Measurements from ENCODE around the gene CBS.
"Not testable (repeated sequence)": the region's sequence is repeated elsewhere in the genome, so short reads cannot be mapped to it uniquely, and the experiment has no call there.

Gene CBS

DNA sequence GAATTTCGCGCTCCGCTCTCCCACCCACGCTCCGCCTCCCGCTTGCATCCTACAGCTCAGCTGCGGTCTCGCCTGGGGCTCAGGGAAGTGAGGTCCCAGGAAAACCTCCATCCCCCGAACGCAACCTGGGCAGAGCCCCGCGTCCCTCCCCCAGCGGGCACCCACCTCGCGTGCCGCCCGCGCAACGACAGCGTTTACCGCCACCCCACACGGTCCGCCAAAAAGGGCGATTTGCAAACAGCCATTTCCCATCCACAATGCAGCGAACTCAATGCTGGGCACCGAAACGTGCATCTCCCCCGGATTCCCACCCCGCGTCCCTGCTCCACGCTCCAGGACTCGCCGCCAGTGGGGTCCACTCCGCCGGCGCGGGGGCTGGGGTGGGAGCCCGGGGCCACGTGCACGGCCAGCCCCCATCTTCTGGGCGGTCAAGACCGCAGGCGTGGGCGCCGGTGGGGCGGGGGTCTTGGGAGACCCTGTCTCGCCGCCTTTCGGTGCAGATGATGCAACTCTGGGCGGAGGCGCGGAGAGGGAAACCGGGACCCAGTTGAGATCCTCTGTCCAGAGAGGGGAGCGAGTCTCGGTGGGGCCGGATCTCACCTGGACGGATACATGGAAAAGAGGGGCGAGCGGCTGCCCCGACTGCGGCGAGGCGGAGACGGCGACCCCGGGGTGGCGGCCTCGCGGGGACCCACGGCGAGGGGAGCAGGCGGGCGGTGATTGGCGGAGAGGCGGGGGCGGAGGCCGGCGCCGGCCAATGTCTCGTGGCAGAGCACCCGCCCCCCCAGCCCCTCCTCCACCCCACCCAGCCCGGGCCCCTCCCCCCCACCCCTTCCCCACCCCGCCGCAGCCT, at the start of gene CBS:
CBS (minus strand) TSS at position 666 of the 853 bp plus-strand sequence. CDS start 3,642 bp downstream, outside the sequence.
- in situ Hi-C loops (cut with HindIII; ENCODE audit: low sequenced_read_pairs); H3K4me3 ChIP-seq (ENCODE audit: low read depth, low read length); DNase-seq (ENCODE audit: low read depth, low spot score): not testable (repeated sequence)

- in situ Hi-C loops (cut with HindIII; ENCODE audit: low sequenced_read_pairs); DNase-seq (ENCODE audit: low read depth, low spot score); H3K4me3 ChIP-seq (ENCODE audit: low read depth, low read length): not testable (repeated sequence)
Observed at GRCh38 chr21:43115956-43116355, 40.3 kb upstream of the CBS start.

GRCh38 chr21:43114483-43114882, 38.8 kb upstream of the CBS start:
- H3K4me3 ChIP-seq (ENCODE audit: low read depth, low read length); DNase-seq (ENCODE audit: low read depth, low spot score); in situ Hi-C loops (cut with HindIII; ENCODE audit: low sequenced_read_pairs): not testable (repeated sequence)

DNA sequence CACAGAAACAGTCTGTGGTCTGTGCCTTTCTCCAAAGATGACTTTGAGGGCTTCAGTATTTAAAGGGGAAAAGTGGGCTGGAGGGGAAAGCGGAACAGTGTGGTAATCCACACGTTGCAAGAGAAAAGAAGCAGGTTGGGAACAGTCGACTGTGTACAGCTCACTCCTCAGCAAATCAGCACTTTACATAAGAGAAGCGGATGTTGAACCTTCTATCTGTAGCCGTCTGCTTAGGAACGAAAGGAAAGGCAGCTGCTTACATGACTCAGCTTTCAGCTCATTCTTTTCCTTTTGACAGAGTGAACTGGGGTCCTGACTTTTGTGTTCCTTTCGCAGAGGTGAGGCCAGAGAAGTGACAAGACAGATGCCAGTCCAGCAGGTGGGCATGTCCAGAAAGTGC, 33.4 kb upstream of the CBS start:
- DNase-seq (ENCODE audit: low read depth, low spot score); in situ Hi-C loops (cut with HindIII; ENCODE audit: low sequenced_read_pairs); H3K4me3 ChIP-seq (ENCODE audit: low read depth, low read length): not testable (repeated sequence)

DNA sequence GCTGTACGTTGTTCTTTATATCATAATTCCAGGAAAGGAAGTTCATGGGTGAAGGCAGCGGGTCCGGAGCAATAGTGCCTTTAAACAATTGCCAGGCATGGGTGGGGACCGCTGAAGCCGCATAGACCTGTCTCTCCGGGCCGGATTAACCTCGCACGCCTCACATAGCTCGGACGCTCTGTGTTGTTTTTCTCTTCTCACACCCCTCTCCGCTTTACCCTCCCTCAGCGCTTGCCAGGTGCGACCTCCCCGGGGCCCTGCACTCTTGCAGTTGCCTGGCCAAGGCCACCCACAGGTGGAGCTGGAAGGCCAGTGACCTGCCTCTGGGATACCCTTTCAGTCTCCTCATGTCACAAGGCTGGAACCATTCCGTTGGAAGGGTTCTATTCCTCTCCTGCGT, 32.5 kb upstream of the CBS start:
- DNase-seq (ENCODE audit: low read depth, low spot score); H3K4me3 ChIP-seq (ENCODE audit: low read depth, low read length); in situ Hi-C loops (cut with HindIII; ENCODE audit: low sequenced_read_pairs): not testable (repeated sequence)

DNA sequence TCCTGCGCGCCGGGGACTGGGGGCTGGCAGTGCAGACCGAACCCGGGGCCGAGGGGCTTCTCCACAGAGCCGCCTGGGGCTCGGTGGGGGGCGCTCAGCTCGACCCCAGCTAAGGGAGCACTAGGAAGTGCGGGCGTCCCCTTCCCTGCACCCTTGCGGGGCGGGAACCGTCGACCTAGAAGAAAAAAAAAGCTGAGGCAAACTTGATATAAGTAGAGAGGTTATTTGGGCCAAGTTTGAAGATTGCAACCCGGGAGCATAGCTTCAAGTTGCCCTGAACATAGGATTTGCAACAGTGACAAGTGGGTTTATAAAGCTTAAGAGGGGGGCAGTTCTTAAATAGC, 32.1 kb upstream of the CBS start:
- DNase-seq (ENCODE audit: low read depth, low spot score); in situ Hi-C loops (cut with HindIII; ENCODE audit: low sequenced_read_pairs); H3K4me3 ChIP-seq (ENCODE audit: low read depth, low read length): not testable (repeated sequence)

DNA sequence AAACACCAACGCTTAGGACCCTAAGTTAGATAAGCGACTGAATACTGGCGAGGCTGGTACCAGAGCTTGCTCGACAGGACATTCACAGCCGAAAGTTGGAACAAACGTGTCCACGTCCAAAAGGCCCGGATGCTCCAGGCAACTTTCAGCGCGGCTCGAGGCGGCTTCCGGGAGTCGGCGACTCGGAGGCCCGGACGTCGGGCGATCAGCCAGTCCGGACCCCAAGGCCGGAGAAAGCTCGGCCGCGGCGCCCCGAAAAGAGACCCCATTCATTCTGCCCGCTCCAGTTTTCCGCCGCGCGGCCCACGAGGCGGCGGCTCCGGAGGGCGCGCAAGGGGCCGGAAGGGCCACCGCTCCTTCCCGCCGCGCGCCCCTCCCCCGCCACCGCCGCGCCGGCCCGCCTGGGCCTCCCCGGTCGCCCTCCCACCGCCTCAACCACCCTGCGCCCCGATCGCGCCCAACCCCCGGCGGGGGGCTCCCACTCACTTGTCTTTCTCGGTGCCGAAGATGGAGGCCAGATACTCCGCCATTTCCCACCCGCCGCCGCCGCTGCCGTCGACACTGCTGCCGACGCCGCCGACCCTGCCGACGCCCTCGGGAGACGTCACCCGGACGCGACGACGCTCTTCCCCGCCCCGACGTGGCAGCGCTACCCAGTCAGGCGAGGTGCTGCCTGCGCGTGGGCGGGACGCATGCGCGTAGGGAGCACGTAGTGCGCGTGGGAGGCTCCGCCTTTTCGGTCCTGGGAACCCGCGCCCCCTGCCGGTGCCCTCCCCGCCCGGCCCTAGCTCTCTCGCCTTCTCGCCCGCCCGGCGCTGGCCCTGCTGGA, 31.5 kb upstream of the CBS start, which contains the start of gene U2AF1:
U2AF1 (minus strand) TSS at position 606 of the 829 bp plus-strand sequence; CDS start at position 530, 76 bp downstream.
- in situ Hi-C loops (cut with HindIII; ENCODE audit: low sequenced_read_pairs); DNase-seq (ENCODE audit: low read depth, low spot score); H3K4me3 ChIP-seq (ENCODE audit: low read depth, low read length): not testable (repeated sequence)

GRCh38 chr21:43104642-43105041, 29.0 kb upstream of the CBS start:
- DNase-seq (ENCODE audit: low read depth, low spot score); in situ Hi-C loops (cut with HindIII; ENCODE audit: low sequenced_read_pairs); H3K4me3 ChIP-seq (ENCODE audit: low read depth, low read length): not testable (repeated sequence)

- H3K4me3 ChIP-seq (ENCODE audit: low read depth, low read length); in situ Hi-C loops (cut with HindIII; ENCODE audit: low sequenced_read_pairs); DNase-seq (ENCODE audit: low read depth, low spot score): not testable (repeated sequence)
Observed at GRCh38 chr21:43102281-43102680, 26.6 kb upstream of the CBS start.

GRCh38 chr21:43101676-43102075, 26.0 kb upstream of the CBS start:
- H3K4me3 ChIP-seq (ENCODE audit: low read depth, low read length); DNase-seq (ENCODE audit: low read depth, low spot score); in situ Hi-C loops (cut with HindIII; ENCODE audit: low sequenced_read_pairs): not testable (repeated sequence)

DNA sequence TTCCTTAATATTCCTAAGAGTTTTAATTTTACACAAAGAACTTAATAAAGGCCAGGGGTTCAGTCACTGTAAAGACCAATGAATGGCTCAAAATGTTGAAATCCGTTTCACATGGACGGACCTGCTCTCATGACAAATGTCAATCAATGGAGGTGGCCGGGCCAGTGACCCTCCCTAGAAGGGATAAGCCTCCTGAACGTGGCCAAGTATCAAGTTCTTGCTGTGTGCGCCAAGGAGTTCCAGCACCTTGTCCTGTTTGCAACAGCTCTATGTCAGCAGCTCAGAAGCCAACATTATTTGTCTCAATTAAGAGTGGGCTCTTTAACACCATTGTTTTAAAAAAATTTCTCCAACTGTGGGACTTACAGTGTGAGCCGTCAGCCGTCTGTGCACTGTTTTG, 25.4 kb upstream of the CBS start:
- DNase-seq (ENCODE audit: low read depth, low spot score); H3K4me3 ChIP-seq (ENCODE audit: low read depth, low read length); in situ Hi-C loops (cut with HindIII; ENCODE audit: low sequenced_read_pairs): not testable (repeated sequence)

GRCh38 chr21:43091979-43092614, 16.5 kb upstream of the CBS start:
- in situ Hi-C loops (cut with HindIII; ENCODE audit: low sequenced_read_pairs); DNase-seq (ENCODE audit: low read depth, low spot score); H3K4me3 ChIP-seq (ENCODE audit: low read depth, low read length): not testable (repeated sequence)

DNA sequence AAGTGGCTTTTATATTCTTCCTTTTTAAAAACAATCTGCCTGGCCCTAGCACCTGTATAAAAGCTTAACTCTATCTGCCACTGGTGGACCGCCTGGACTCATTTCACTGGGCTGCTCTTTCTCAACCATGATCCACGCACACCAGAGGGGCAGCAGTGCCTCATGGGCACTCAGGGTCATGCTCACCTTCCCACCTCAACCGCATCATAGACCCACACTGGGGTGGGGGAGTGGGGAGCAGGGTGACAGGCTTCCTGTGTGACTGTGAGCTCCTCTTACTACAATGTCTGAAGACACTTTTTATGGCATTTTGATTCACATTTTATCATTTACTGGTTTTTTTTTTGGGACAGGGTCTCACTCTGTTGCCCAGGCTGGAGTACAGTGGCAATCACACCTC, 15.3 kb upstream of the CBS start:
- in situ Hi-C loops (cut with HindIII; ENCODE audit: low sequenced_read_pairs); H3K4me3 ChIP-seq (ENCODE audit: low read depth, low read length); DNase-seq (ENCODE audit: low read depth, low spot score): not testable (repeated sequence)

GRCh38 chr21:43089463-43089862, 13.8 kb upstream of the CBS start:
- DNase-seq (ENCODE audit: low read depth, low spot score); in situ Hi-C loops (cut with HindIII; ENCODE audit: low sequenced_read_pairs); H3K4me3 ChIP-seq (ENCODE audit: low read depth, low read length): not testable (repeated sequence)

GRCh38 chr21:43082587-43083300, 7.1 kb upstream of the CBS start:
- DNase-seq (ENCODE audit: low read depth, low spot score); in situ Hi-C loops (cut with HindIII; ENCODE audit: low sequenced_read_pairs); H3K4me3 ChIP-seq (ENCODE audit: low read depth, low read length): not testable (repeated sequence)

DNA sequence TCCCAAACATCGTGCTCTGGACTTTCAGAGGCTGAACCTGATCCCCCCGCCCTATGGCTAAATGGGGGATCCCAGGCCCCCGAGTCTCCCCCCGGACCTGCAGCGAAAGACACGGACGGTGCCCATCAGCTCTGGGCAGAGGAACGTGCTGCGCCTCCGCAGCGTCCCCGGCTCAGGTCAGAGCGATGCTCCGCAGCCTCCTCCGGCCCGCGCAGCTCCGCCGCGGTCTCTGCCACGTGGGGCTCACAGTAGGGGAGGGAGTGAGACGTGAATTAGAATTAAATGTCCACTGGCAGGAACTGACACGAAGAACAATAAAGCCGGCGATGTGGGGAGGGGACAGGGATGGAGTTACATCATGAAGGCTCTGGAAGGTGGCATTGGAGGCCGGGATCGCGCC, 1.0 kb upstream of the CBS start:
- H3K4me3 ChIP-seq (ENCODE audit: low read depth, low read length); in situ Hi-C loops (cut with HindIII; ENCODE audit: low sequenced_read_pairs); DNase-seq (ENCODE audit: low read depth, low spot score): not testable (repeated sequence)
